GM23338 (cell line): ENCODE measurements around the gene PRSS33.

ENCODE experiments used
- CREB1 ChIP-seq: fragments of 250-450 bp; sonication (Bioruptor Pico); IDR thresholded peaks from 2 replicates; pipeline ENCODE4 v1.5.0; 2020; ENCODE audit warnings: low read depth, mild to moderate bottlenecking, moderate library complexity
- CTCF ChIP-seq, 2 experiments: fragments of 200-600 bp in 1 of 2; sonication (generic) in 1 of 2; conservative IDR thresholded peaks; 2 replicates each; pipeline versions ENCODE4 v1.5.1 to v1.6.1; 2016 to 2017; ENCODE audit warnings: antibody characterized with exemption in 2 of 2, low read depth in 2 of 2, mild to moderate bottlenecking in 2 of 2, moderate library complexity in 1 of 2
- EZH2 ChIP-seq: fragments of 200-600 bp; sonication (generic); IDR thresholded peaks from one replicate; pipeline ENCODE4 v1.8.0; 2017; ENCODE audit warnings: antibody characterized with exemption, mild to moderate bottlenecking, low read depth; ENCODE audit not compliant: unreplicated experiment
- EZH2phosphoT487 ChIP-seq: fragments of 200-600 bp; sonication (generic); IDR thresholded peaks from one replicate; pipeline ENCODE4 v1.8.1; 2018; ENCODE audit warnings: antibody characterized with exemption; ENCODE audit not compliant: unreplicated experiment
- JUNB ChIP-seq: IDR thresholded peaks from one replicate; pipeline ENCODE4 v1.6.1; 2016; ENCODE audit warnings: antibody characterized with exemption; ENCODE audit not compliant: unreplicated experiment
- POLR2AphosphoS5 ChIP-seq: IDR thresholded peaks from 2 replicates; pipeline ENCODE4 v1.6.1; 2016; ENCODE audit warnings: antibody characterized with exemption, low read depth
- REST ChIP-seq: IDR thresholded peaks from one replicate; pipeline ENCODE4 v1.6.1; 2018; ENCODE audit warnings: antibody characterized with exemption; ENCODE audit not compliant: unreplicated experiment
- ZNF331 ChIP-seq: fragments of 250-450 bp; sonication (Bioruptor Pico); IDR thresholded peaks from 2 replicates; pipeline ENCODE4 v1.5.0; 2020; ENCODE audit warnings: low read depth, mild to moderate bottlenecking, moderate library complexity

GRCh38 chr16:2817340-2818271 lies 30.2 kb upstream of the PRSS33 start:
- no peak for TF ChIP-seq POLR2AphosphoS5
- TF ChIP-seq CTCF (conservative IDR thresholded peaks at IDR 0.05; ENCODE audit: low read depth in 2 of 2) = no peak
- TF ChIP-seq REST = no peak
- TF ChIP-seq EZH2 = no peak
- TF ChIP-seq CREB1 (CRISPR knock-in tag) = no peak
- TF ChIP-seq EZH2phosphoT487 = no peak
- TF ChIP-seq ZNF331 = no peak
- TF ChIP-seq JUNB = no peak
